ENCODE results near the gene PCGF3.
"Not testable (repeated sequence)": the region's sequence is repeated elsewhere in the genome, so short reads cannot be mapped to it uniquely, and the experiment has no call there.

PCGF3 gene

GRCh38 chr4:743463-744211 is 38.0 kb downstream of the PCGF3 start:
- DNase-seq = no peak

DNA sequence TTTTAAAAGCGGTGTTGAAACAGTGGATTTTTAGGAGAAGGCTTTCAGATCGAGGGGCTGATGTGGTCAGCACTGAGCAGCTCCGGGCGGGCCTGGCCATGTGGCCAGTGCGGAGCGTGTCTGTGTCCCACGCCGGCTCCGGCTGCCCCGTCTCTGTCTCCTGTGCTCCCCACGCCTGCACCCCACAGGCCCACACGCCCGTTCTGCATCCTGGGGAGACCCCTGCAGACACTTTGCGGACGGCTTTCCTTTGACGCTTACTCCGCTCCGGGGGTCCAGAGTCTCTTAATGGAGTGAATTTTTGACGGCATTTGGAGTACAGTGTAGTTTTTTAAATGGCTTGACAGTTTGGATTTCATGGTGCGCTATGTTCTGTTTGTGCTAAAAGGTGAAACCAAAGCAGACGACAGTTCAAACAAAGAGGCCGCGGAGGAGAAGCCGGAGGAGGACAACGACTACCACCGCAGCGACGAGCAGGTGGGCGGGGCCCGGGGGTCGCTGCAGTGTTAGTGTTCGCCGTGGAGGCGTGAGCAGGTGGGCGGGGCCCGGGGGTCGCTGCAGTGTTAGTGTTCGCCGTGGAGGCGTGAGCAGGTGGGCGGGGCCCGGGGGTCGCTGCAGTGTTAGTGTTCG is 38.7 kb downstream of the PCGF3 start:
- DNase-seq = no peak

DNA sequence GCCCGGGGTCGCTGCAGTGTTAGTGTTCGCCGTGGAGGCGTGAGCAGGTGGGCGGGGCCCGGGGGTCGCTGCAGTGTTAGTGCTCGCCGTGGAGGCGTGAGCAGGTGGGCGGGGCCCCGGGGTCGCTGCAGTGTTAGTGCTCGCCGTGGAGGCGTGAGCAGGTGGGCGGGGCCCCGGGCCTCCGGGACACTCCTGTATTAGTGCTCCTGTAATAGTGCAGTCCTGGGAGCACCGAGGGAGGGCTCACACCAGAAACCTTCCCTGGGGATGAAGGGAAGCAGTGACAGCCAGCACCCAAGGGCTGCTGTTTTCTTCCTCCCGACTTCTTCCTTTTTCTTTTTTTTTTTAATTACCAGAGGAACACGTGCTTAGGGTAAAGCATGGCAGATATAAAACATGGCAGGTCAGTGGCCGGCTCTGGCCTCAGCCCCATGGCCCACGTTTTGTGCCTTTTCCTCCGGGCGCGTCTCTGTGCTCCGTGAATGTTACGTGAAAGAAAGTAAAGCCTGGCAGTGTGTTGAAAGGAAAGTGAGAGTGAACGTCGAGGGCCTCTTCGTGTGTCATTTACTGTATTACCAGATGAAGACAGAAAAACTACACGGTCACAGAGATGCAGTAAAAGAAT is 42.0 kb downstream of the PCGF3 start:
- DNase-seq = no peak

- no peak for DNase-seq
These were observed 42.8 kb downstream of the PCGF3 start for GRCh38 chr4:748461-748860.

DNA sequence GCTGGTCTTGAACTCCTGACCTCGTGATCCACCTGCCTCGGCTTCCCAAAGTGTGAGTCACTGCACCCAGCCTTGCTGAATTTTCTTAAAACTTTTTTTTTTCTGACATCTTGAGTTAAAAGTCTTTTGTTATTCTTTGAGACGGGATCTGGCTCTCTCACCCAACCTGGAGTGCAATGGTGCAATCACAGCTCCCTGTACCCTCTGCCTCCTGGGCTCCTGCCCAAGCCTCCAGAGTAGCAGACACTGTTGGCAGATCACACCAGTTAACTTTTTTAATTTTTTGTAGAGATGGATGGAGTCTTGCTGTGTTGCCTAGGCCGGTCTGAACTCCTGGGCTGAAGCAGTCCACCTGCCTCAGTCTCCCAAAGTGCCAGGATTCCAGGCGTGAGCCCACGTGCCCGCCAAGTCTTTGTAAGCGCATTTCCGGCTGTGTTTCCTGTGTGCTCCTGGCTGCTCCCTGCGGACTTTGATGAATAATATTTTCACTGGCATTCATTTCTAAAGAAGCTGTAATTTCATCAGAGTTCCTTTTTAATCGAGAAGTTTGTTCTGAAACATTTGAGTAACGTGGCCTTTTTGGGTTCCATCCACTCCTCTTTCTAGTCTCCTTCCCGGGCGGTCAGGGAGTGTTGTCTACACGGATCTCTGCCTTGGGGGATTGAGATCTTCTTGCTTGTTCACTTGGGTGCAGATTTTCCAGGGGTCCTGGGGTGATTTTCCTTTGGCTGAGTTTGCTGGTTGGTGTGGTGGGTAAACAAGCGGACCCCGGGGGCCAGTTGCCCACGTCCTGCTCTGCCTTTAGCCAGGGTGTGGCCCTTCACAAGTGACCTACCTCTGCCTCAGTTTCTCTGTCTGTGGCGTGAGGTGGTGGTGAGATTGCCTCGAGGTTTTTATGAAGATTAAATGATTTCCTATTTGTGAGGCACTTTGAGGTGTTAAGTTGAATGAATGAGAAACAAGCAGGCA is 44.4 kb downstream of the PCGF3 start:
- no peak for DNase-seq

DNA sequence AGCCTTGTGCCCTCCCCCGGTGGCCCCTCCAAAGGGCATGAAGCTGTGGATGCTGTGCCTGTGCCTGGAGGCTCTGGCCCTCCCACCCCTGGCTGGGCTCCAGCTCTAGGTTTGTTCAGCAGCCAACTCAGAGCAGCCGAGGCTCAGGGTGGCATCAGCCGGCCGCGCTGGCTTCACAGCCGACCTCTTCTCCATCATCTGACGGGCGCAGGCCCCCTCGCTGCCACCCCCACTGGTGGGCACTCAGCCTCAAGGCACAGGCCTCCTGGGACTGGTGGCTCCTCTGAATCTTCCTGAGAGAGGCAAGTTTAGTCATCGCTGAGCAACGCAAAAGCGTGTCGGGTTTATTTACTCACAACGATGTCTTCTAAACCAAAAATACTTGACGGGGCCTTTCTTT is 46.0 kb downstream of the PCGF3 start:
- DNase-seq = no peak

DNA sequence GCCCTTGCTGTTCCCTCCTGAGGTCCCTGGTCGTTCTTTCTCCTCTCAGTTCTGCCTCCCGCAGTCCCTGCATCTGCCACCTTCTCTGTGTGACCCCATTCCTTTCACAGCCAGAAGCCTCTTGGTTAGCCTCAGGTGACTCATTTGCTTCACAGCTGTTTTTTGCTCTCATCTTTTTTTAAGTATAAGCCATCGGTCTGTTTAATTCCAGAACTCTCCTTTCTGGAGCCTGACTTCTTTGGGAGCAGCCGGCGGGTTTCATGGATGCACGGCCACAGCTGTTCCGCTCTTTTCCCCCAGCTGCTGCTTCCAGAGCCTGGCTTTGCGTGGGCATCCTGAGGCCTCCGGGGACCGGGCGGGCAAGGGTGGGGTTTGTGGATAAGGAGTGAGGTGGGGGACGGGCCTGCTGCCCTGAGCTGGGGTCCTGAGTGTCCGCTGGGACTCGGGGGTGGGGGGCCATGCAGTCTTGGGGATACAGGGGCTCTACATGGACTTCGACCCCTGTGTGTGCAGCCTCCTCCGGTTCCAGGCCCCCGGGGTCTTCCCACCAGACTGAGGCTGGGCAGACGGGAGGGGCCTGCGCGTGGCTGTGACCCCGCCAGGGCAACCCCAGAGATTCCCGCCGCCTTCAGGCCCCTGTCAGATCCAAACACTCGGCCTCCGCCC is 46.7 kb downstream of the PCGF3 start:
- no peak for DNase-seq

GRCh38 chr4:753186-753585 is 47.6 kb downstream of the PCGF3 start:
- DNase-seq = not testable (repeated sequence)

GRCh38 chr4:754221-755120 is 48.8 kb downstream of the PCGF3 start:
- no peak for DNase-seq

DNA sequence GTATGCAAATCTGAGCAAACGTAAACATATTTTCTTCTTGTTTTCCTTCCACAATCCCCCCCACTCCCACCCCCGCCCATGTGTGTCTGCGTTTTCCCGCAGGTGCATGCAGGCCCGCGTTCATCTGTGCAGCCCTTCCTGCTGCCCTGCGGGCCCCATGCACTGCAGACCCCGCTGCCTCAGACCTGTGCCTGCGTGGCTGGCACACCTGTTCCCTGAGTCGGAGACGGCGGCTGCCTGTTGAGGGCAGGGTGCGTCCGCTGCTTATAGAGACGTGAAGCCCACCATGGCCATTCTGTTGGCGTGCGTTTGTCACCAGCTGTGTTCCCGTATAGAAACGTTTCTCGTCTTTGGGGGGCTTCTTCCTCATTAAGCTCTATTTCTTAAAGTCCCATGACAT is 51.5 kb downstream of the PCGF3 start:
- DNase-seq = no peak

DNA sequence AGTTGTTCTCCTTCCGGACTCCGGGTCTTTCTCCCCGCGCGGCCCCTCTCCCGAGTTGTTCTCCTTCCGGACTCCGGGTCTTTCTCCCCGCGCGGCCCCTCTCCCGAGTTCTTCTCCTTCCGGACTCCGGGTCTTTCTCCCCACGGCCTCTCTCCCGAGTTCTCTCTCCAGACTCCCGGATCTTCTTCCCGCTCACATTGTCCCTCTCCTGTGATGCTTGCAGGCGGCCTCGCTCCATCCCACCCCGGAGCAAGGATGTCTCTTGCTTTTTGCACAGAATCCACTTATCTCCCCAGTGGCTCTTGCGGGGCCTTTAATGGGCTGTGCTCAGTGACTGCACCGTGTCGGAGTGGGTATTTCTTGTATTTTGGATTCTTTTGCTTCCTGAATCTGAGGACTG is 54.2 kb downstream of the PCGF3 start:
- not testable (repeated sequence) for DNase-seq

GRCh38 chr4:760616-761015 is 55.0 kb downstream of the PCGF3 start:
- DNase-seq = no peak

- DNase-seq = no peak
These were observed 55.5 kb downstream of the PCGF3 start for GRCh38 chr4:761086-761485.

- no peak for DNase-seq
These were observed 56.1 kb downstream of the PCGF3 start for GRCh38 chr4:761739-762138.

DNA sequence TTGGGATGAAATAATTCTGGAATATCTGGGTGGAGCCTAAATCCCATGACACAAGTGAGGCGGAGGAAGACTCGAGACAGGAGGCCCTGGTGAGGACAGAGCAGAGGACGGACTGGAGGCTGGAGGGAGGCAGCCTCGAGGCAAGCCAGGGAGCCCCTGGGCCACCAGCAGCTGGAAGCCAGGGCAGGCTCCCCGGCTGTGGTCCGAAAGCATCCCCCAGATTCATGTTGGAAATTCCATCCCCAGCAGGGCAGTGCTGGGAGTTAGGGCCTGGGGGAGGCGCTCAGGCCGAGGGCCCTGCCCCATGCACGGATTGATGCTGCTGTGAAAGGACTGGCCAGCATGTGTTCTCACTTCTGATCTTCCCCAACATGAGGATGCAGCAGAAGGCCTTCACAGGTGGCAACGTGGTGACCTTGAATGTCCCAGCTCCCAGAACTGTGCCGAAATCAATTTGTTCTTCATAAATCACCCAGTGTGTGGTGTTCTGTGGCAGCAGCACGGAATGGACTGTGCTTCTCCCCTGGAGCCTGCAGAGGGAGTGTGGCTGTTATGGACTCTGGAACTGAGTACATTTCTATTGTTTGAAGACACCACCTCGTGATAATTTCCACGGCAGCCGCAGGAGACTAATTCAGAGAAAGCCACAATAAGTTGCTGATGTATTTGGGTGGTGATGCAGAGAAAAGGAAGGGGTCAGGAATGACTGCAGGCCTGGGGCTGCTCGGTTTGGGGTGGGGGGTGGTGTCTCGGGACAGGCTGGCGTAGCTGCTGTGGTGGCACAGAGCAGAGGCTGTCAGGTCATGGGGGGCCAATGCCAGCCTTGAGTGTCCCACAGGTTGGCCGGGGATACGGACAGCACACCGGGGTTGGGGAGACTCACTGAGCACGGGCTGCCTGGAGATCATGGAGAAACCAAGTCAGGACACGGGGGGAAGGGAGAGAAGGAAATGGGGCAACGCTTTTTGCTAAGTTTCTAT is 56.9 kb downstream of the PCGF3 start:
- no peak for DNase-seq

DNA sequence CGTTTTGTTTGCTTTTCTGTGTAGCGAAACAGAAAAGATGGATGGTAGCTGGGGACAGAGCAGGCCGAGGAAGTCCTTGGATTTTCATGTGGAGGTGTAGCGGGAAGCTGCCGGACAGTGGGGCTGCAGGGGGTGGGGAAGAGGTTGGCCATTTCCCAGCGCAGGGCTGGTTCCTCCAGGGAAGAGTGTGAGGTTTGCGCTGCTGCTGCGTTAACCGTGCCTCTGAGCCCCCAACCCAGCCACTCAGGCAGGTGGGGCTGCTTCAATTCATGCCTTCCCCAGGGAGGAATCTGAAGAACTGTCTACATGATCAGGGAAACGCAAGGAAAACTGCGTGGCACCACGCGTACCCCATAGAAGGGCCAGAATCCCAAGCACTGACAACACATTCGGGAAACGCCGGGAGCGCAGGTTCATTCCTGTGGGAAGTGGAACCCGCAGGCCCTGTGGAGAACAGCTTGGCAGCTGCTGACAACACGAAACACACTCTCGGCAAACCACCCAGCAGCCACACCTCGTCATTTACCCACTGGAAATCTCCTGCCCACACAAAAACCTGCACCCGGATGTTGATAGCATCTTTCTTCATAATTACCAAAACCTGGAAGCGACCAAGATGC is 57.7 kb downstream of the PCGF3 start:
- no peak for DNase-seq

GRCh38 chr4:763922-764321 is 58.3 kb downstream of the PCGF3 start:
- no peak for DNase-seq

GRCh38 chr4:764405-765169 is 59.0 kb downstream of the PCGF3 start:
- DNase-seq = no peak

- no peak for DNase-seq
These were observed 60.5 kb downstream of the PCGF3 start for GRCh38 chr4:766152-766515.

All from stimulated activated CD4-positive, alpha-beta T cell treated with anti-CD3 and anti-CD28 coated beads, Interleukin-4, amount 100 ng/mL, for 24 hours (primary cell).